K562 (cell line): Measurements from ENCODE around the gene LAMA1. TPM values are rescaled to one million over a fixed set of nuclear protein-coding genes. Genes with fewer than 3 reads are reported as not detected.

Experiments
- HNRNPUL1 ChIP-seq: fragments of 200-400 bp; formaldehyde crosslinking; IDR thresholded peaks from 2 replicates; pipeline ENCODE4 v1.6.1; 2017; ENCODE audit warnings: low read length
- KAT7 ChIP-seq: sonication (generic); formaldehyde crosslinking; IDR thresholded peaks from 2 replicates; pipeline ENCODE4 v1.8.0; 2022; ENCODE audit warnings: missing genetic modification reagents, mild to moderate bottlenecking, borderline replicate concordance
- polyA plus RNA-seq, 8 experiments: library from polyadenylated mRNA; depleted of rRNA in 4 of 8; stranded (reverse) in 5 of 8; unstranded in 3 of 8; fragments of >200 nt; fragmentation: Nextera tagmentation in 2 of 8; fragmentation: Illumina TruSeq in 1 of 8; extraction: Ambion mirVana in 2 of 8; extraction: Trizol in 1 of 8; gene quantifications; 2 replicates each; pipeline versions ENCODE4 v1.2.1 to v1.2.3, GENCODE V29; 2011 to 2014; ENCODE audit warnings: inconsistent platforms in 1 of 8, missing spikeins in 1 of 8
- total RNA-seq, 7 experiments: library from RNA; depleted of rRNA in 6 of 7; stranded (reverse); fragments of >200 nt in 6 of 7; fragmentation: Illumina TruSeq in 2 of 7; extraction: Trizol in 2 of 7; gene quantifications; 2 replicates each; pipeline versions ENCODE4 v1.2.1 to v1.2.3, GENCODE V29; 2011 to 2021; ENCODE audit warnings: low replicate concordance in 1 of 7
- TF ChIP-seq, protein P1 (sequence below): fragments of 450-650 bp; IDR thresholded peaks from 2 replicates; pipeline ENCODE4 v1.6.1; 2016; ENCODE audit warnings: mild to moderate bottlenecking, moderate library complexity
- TF ChIP-seq, protein P2 (sequence below): fragments of 450-650 bp; IDR thresholded peaks from 2 replicates; pipeline ENCODE4 v1.6.1; 2016; ENCODE audit warnings: mild to moderate bottlenecking
- TF ChIP-seq, protein P3 (sequence below): fragments of 250-450 bp; sonication (Bioruptor Pico); IDR thresholded peaks from 2 replicates; pipeline ENCODE4 v1.4.0; 2020
- TF ChIP-seq, protein P4 (sequence below): fragments of 250-450 bp; sonication (Bioruptor Pico); IDR thresholded peaks from 2 replicates; pipeline ENCODE4 v1.8.0; 2022; ENCODE audit warnings: moderate library complexity, mild to moderate bottlenecking, inconsistent platforms

The LAMA1 gene
- total and polyA plus RNA-seq, 9 of the 15 experiments (the other 6 are each of a cell fraction or from before 2014, with no cell fraction given): 0.04 TPM; not detected in 8

DNA sequence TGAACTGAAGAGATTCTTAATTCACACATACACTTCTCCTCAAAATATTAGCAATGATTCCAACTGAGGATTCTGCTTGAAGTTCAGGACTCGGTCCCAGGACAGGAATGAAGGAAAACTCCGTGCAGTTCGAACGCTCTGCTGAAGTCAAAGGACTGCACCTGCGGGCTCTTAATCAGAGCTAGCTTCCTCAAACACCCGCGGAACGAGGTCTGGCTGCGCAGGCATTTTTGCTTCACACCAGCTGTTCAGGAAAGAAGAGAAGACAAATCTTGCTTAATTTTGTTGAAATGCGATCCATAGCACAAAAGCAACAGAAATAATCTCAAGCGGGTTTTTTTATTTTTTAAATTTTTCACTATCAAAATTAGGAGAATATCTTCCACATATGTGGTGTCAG lies 175.6 kb downstream of the LAMA1 start (continued):
- TF ChIP-seq, protein P1, sequence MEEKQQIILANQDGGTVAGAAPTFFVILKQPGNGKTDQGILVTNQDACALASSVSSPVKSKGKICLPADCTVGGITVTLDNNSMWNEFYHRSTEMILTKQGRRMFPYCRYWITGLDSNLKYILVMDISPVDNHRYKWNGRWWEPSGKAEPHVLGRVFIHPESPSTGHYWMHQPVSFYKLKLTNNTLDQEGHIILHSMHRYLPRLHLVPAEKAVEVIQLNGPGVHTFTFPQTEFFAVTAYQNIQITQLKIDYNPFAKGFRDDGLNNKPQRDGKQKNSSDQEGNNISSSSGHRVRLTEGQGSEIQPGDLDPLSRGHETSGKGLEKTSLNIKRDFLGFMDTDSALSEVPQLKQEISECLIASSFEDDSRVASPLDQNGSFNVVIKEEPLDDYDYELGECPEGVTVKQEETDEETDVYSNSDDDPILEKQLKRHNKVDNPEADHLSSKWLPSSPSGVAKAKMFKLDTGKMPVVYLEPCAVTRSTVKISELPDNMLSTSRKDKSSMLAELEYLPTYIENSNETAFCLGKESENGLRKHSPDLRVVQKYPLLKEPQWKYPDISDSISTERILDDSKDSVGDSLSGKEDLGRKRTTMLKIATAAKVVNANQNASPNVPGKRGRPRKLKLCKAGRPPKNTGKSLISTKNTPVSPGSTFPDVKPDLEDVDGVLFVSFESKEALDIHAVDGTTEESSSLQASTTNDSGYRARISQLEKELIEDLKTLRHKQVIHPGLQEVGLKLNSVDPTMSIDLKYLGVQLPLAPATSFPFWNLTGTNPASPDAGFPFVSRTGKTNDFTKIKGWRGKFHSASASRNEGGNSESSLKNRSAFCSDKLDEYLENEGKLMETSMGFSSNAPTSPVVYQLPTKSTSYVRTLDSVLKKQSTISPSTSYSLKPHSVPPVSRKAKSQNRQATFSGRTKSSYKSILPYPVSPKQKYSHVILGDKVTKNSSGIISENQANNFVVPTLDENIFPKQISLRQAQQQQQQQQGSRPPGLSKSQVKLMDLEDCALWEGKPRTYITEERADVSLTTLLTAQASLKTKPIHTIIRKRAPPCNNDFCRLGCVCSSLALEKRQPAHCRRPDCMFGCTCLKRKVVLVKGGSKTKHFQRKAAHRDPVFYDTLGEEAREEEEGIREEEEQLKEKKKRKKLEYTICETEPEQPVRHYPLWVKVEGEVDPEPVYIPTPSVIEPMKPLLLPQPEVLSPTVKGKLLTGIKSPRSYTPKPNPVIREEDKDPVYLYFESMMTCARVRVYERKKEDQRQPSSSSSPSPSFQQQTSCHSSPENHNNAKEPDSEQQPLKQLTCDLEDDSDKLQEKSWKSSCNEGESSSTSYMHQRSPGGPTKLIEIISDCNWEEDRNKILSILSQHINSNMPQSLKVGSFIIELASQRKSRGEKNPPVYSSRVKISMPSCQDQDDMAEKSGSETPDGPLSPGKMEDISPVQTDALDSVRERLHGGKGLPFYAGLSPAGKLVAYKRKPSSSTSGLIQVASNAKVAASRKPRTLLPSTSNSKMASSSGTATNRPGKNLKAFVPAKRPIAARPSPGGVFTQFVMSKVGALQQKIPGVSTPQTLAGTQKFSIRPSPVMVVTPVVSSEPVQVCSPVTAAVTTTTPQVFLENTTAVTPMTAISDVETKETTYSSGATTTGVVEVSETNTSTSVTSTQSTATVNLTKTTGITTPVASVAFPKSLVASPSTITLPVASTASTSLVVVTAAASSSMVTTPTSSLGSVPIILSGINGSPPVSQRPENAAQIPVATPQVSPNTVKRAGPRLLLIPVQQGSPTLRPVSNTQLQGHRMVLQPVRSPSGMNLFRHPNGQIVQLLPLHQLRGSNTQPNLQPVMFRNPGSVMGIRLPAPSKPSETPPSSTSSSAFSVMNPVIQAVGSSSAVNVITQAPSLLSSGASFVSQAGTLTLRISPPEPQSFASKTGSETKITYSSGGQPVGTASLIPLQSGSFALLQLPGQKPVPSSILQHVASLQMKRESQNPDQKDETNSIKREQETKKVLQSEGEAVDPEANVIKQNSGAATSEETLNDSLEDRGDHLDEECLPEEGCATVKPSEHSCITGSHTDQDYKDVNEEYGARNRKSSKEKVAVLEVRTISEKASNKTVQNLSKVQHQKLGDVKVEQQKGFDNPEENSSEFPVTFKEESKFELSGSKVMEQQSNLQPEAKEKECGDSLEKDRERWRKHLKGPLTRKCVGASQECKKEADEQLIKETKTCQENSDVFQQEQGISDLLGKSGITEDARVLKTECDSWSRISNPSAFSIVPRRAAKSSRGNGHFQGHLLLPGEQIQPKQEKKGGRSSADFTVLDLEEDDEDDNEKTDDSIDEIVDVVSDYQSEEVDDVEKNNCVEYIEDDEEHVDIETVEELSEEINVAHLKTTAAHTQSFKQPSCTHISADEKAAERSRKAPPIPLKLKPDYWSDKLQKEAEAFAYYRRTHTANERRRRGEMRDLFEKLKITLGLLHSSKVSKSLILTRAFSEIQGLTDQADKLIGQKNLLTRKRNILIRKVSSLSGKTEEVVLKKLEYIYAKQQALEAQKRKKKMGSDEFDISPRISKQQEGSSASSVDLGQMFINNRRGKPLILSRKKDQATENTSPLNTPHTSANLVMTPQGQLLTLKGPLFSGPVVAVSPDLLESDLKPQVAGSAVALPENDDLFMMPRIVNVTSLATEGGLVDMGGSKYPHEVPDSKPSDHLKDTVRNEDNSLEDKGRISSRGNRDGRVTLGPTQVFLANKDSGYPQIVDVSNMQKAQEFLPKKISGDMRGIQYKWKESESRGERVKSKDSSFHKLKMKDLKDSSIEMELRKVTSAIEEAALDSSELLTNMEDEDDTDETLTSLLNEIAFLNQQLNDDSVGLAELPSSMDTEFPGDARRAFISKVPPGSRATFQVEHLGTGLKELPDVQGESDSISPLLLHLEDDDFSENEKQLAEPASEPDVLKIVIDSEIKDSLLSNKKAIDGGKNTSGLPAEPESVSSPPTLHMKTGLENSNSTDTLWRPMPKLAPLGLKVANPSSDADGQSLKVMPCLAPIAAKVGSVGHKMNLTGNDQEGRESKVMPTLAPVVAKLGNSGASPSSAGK: no peak
- TF ChIP-seq HNRNPUL1 (no peak), KAT7 (CRISPR knock-in tag) (no peak)
- TF ChIP-seq, protein P2, sequence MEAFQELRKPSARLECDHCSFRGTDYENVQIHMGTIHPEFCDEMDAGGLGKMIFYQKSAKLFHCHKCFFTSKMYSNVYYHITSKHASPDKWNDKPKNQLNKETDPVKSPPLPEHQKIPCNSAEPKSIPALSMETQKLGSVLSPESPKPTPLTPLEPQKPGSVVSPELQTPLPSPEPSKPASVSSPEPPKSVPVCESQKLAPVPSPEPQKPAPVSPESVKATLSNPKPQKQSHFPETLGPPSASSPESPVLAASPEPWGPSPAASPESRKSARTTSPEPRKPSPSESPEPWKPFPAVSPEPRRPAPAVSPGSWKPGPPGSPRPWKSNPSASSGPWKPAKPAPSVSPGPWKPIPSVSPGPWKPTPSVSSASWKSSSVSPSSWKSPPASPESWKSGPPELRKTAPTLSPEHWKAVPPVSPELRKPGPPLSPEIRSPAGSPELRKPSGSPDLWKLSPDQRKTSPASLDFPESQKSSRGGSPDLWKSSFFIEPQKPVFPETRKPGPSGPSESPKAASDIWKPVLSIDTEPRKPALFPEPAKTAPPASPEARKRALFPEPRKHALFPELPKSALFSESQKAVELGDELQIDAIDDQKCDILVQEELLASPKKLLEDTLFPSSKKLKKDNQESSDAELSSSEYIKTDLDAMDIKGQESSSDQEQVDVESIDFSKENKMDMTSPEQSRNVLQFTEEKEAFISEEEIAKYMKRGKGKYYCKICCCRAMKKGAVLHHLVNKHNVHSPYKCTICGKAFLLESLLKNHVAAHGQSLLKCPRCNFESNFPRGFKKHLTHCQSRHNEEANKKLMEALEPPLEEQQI: no peak
- TF ChIP-seq, protein P3, sequence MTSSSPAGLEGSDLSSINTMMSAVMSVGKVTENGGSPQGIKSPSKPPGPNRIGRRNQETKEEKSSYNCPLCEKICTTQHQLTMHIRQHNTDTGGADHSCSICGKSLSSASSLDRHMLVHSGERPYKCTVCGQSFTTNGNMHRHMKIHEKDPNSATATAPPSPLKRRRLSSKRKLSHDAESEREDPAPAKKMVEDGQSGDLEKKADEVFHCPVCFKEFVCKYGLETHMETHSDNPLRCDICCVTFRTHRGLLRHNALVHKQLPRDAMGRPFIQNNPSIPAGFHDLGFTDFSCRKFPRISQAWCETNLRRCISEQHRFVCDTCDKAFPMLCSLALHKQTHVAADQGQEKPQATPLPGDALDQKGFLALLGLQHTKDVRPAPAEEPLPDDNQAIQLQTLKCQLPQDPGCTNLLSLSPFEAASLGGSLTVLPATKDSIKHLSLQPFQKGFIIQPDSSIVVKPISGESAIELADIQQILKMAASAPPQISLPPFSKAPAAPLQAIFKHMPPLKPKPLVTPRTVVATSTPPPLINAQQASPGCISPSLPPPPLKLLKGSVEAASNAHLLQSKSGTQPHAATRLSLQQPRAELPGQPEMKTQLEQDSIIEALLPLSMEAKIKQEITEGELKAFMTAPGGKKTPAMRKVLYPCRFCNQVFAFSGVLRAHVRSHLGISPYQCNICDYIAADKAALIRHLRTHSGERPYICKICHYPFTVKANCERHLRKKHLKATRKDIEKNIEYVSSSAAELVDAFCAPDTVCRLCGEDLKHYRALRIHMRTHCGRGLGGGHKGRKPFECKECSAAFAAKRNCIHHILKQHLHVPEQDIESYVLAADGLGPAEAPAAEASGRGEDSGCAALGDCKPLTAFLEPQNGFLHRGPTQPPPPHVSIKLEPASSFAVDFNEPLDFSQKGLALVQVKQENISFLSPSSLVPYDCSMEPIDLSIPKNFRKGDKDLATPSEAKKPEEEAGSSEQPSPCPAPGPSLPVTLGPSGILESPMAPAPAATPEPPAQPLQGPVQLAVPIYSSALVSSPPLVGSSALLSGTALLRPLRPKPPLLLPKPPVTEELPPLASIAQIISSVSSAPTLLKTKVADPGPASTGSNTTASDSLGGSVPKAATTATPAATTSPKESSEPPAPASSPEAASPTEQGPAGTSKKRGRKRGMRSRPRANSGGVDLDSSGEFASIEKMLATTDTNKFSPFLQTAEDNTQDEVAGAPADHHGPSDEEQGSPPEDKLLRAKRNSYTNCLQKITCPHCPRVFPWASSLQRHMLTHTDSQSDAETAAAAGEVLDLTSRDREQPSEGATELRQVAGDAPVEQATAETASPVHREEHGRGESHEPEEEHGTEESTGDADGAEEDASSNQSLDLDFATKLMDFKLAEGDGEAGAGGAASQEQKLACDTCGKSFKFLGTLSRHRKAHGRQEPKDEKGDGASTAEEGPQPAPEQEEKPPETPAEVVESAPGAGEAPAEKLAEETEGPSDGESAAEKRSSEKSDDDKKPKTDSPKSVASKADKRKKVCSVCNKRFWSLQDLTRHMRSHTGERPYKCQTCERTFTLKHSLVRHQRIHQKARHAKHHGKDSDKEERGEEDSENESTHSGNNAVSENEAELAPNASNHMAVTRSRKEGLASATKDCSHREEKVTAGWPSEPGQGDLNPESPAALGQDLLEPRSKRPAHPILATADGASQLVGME (CRISPR knock-in tag): no peak
- TF ChIP-seq, protein P4, sequence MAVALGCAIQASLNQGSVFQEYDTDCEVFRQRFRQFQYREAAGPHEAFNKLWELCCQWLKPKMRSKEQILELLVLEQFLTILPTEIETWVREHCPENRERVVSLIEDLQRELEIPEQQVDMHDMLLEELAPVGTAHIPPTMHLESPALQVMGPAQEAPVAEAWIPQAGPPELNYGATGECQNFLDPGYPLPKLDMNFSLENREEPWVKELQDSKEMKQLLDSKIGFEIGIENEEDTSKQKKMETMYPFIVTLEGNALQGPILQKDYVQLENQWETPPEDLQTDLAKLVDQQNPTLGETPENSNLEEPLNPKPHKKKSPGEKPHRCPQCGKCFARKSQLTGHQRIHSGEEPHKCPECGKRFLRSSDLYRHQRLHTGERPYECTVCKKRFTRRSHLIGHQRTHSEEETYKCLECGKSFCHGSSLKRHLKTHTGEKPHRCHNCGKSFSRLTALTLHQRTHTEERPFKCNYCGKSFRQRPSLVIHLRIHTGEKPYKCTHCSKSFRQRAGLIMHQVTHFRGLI: no peak
